Endodermal cell (in vitro differentiated cells): ENCODE measurements around the gene NFIA. TPM values are rescaled to one million over a fixed set of nuclear protein-coding genes. Genes with fewer than 3 reads are reported as not detected.

Experiments
- DNase-seq: peaks from one replicate; pipeline ENCODE4 v3.0.0-alpha.2; 2017
- H3K27ac ChIP-seq: 2 replicates; pipeline ENCODE4 v1.5.1; 2013; ENCODE audit warnings: mild to moderate bottlenecking, low read depth, low read length, moderate library complexity
- H3K27me3 ChIP-seq: 2 replicates; pipeline ENCODE4 v1.6.1; 2013; ENCODE audit warnings: mild to moderate bottlenecking, low read length, moderate library complexity; ENCODE audit not compliant: insufficient read depth, control insufficient read depth, poor library complexity, severe bottlenecking
- H3K36me3 ChIP-seq: 2 replicates; pipeline ENCODE4 v1.7.0; 2013; ENCODE audit warnings: mild to moderate bottlenecking, low read length, moderate library complexity; ENCODE audit not compliant: control insufficient read depth, insufficient read depth
- H3K4me1 ChIP-seq: one replicate; pipeline ENCODE4 v1.7.0; 2013; ENCODE audit warnings: low read length; ENCODE audit not compliant: control insufficient read depth, insufficient read depth
- H3K4me3 ChIP-seq: 2 replicates; pipeline ENCODE4 v1.5.1; 2013; ENCODE audit warnings: mild to moderate bottlenecking, low read length, moderate library complexity
- H3K9ac ChIP-seq: 2 replicates; pipeline ENCODE4 v1.6.1; 2013; ENCODE audit warnings: mild to moderate bottlenecking, low read length, moderate library complexity; ENCODE audit not compliant: poor library complexity, severe bottlenecking; ENCODE audit errors: extremely low read depth
- H3K9me3 ChIP-seq: 2 replicates; pipeline ENCODE4 v1.6.1; 2013; ENCODE audit warnings: mild to moderate bottlenecking, low read length, moderate library complexity; ENCODE audit not compliant: control insufficient read depth
- H3K27ac Mint-ChIP-seq: 2 replicates; pipeline ENCODE4 v1.8.0; 2020; ENCODE audit warnings: mixed read lengths
- H3K27me3 Mint-ChIP-seq: 2 replicates; pipeline ENCODE4 v1.8.0; 2021; ENCODE audit warnings: mild to moderate bottlenecking, mixed read lengths; ENCODE audit not compliant: insufficient read depth
- H3K36me3 Mint-ChIP-seq: 2 replicates; pipeline ENCODE4 v1.8.0; 2020; ENCODE audit warnings: low read depth, mixed read lengths
- H3K4me1 Mint-ChIP-seq: 2 replicates; pipeline ENCODE4 v1.8.0; 2020; ENCODE audit warnings: mixed read lengths
- H3K4me3 Mint-ChIP-seq: 2 replicates; pipeline ENCODE4 v1.8.0; 2020; ENCODE audit warnings: mild to moderate bottlenecking, moderate library complexity, mixed read lengths
- H3K9me3 Mint-ChIP-seq: 2 replicates; pipeline ENCODE4 v1.8.0; 2020; ENCODE audit warnings: mild to moderate bottlenecking, mixed read lengths
- WGBS, 2 experiments: methylation state at CpG; one replicate each; pipeline versions ENCODE4 v1.1.5 to v1.1.7; 2013; ENCODE audit warnings: missing lambda C conversion rate in 2 of 2, mixed read lengths in 1 of 2; ENCODE audit not compliant: insufficient coverage in 1 of 2, insufficient read length in 1 of 2; 5-methylcytosine and 5-hydroxymethylcytosine counted together
- total RNA-seq, 2 donors: library from RNA; stranded (reverse); fragmentation: NEBNext Ultra II Directional in 1 of 2; extraction: Animal tissue kit (Norgen Biotek cat#: 25700) in 1 of 2; gene quantifications; 2 replicates in 1 of 2; 3 replicates in 1 of 2; pipeline ENCODE4 v1.2.1, GENCODE V29; 2021
- TF ChIP-seq, protein P1 (sequence below): fragments of 200-600 bp; sonication (generic); conservative IDR thresholded peaks from 2 replicates; pipeline ENCODE4 v1.5.0; 2021; ENCODE audit warnings: antibody characterized with exemption, mild to moderate bottlenecking

The NFIA gene
- total RNA-seq, 2 donors from 2014 or later: 2.3 to 3.8 TPM

DNA sequence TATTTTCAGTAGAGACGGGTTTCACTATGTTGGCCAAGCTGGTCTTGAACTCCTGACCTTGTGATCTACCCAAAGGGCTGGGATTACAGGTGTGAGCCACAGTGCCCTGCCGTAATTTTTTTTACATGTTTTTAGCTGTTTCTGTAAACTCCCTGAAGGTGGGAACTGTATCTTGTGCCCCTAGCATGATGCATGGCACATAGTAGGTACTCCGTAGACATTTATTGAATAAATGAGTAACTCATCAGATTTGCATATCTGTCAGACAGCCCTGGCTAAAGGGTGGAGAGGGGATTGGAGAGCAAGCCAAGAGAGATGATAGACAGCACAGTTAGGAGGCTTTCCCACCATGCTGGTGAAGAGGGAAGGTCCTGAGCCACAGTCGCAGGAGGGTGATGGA is 247.2 kb downstream of the NFIA start:
- no peaks in the 10 kb centered on the region for H3K27me3 ChIP-seq
- no peaks in the 10 kb centered on the region for H3K9me3 ChIP-seq
- Mint-ChIP-seq H3K27ac (no peak overlapping the region), H3K36me3 (no peaks in the 10 kb centered on the region), H3K9me3 (peaks cover 3% of the 10 kb centered on the region), H3K4me1 (peaks cover 6% of the 10 kb centered on the region), H3K4me3 (no peak overlapping the region), H3K27me3 (no peaks in the 10 kb centered on the region)
- H3K4me1 ChIP-seq: no peaks in the 10 kb centered on the region
- H3K36me3 ChIP-seq: no peaks in the 10 kb centered on the region
- DNase-seq: no peak
- H3K9ac ChIP-seq: no peak overlapping the region
- H3K27ac ChIP-seq: no peak overlapping the region
- TF ChIP-seq, protein P1, sequence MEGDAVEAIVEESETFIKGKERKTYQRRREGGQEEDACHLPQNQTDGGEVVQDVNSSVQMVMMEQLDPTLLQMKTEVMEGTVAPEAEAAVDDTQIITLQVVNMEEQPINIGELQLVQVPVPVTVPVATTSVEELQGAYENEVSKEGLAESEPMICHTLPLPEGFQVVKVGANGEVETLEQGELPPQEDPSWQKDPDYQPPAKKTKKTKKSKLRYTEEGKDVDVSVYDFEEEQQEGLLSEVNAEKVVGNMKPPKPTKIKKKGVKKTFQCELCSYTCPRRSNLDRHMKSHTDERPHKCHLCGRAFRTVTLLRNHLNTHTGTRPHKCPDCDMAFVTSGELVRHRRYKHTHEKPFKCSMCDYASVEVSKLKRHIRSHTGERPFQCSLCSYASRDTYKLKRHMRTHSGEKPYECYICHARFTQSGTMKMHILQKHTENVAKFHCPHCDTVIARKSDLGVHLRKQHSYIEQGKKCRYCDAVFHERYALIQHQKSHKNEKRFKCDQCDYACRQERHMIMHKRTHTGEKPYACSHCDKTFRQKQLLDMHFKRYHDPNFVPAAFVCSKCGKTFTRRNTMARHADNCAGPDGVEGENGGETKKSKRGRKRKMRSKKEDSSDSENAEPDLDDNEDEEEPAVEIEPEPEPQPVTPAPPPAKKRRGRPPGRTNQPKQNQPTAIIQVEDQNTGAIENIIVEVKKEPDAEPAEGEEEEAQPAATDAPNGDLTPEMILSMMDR: no peak
- H3K4me3 ChIP-seq: no peak overlapping the region
- 86 to 95% methylated on average over 3 to 4 of the region's 4 CpGs for WGBS, 2 experiments

DNA sequence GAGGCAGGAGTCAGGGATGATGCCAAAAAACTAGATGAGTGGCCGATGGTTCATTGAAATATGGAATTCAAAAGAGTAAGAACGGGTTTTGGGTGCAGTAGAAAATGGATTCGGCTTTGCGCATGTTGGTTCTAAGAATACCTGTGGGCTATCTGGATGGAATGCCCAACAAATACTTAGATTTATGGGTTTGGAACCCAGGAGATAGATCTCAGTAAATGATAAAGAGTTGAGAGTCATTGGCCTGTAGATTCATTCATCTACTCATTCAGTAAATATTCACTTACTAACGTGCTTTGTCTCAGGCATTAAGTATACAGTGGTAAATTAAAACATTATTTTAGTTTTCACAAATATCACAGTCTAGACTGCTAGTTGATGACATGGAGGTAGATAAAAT is 247.7 kb downstream of the NFIA start:
- H3K4me1 Mint-ChIP-seq: peaks cover 6% of the 10 kb centered on the region
- H3K4me3 Mint-ChIP-seq: no peak overlapping the region
- H3K27ac Mint-ChIP-seq: no peak overlapping the region
- H3K36me3 Mint-ChIP-seq: no peaks in the 10 kb centered on the region
- 93 to 95% methylated on average over 4 of the region's 5 CpGs for WGBS, 2 experiments
- H3K9me3 Mint-ChIP-seq: peaks cover 3% of the 10 kb centered on the region
- Histone ChIP-seq H3K4me3 (no peak overlapping the region), H3K9ac (no peak overlapping the region), H3K27me3 (no peaks in the 10 kb centered on the region), H3K27ac (no peak overlapping the region), H3K4me1 (no peaks in the 10 kb centered on the region), H3K9me3 (no peaks in the 10 kb centered on the region), H3K36me3 (no peaks in the 10 kb centered on the region)
- TF ChIP-seq, protein P1: no peak
- no peaks in the 10 kb centered on the region for H3K27me3 Mint-ChIP-seq
- DNase-seq: no peak

DNA sequence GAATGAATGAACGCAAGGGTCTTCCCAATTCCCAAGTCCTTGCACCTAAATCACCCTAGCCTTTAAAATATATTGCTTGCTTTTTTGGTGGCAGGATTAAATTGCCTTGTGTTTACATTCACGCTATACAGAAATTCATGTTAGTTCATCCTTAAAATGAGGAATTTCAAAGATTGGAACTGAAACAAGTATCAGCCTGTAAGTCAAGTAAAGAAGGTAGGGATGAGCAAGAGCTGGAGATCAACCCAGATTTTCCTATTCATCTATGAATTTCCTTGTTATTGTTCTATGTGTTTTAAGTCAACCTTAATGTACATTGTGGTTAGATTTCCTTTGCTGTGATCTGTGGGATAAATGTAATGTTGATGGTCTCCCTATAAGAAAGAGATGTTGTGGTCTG is 248.2 kb downstream of the NFIA start:
- H3K4me1 Mint-ChIP-seq: peaks cover 6% of the 10 kb centered on the region
- H3K27me3 ChIP-seq: no peaks in the 10 kb centered on the region
- no peaks in the 10 kb centered on the region for H3K36me3 Mint-ChIP-seq

More for the DNA sequence above, 248.2 kb downstream of the NFIA start:
- WGBS, 2 experiments: 100% methylated on average over 1 to 2 of the region's 2 CpGs
- no peak overlapping the region for H3K4me3 ChIP-seq
- H3K36me3 ChIP-seq: no peaks in the 10 kb centered on the region
- H3K27ac ChIP-seq: no peak overlapping the region
- Mint-ChIP-seq H3K27me3 (no peaks in the 10 kb centered on the region), H3K27ac (no peak overlapping the region), H3K4me3 (no peak overlapping the region), H3K9me3 (peaks cover 3% of the 10 kb centered on the region)
- DNase-seq: no peak
- TF ChIP-seq, protein P1: no peak
- no peaks in the 10 kb centered on the region for H3K9me3 ChIP-seq
- H3K4me1 ChIP-seq: no peaks in the 10 kb centered on the region
- H3K9ac ChIP-seq: no peak overlapping the region
